Measurements from ENCODE around the gene PTX3. TPM values are rescaled to one million over a fixed set of nuclear protein-coding genes. Genes with fewer than 3 reads are reported as not detected.

PTX3 gene
- total and polyA plus RNA-seq, 2 experiments from 2014 or later, result 251 to 267 TPM

DNA sequence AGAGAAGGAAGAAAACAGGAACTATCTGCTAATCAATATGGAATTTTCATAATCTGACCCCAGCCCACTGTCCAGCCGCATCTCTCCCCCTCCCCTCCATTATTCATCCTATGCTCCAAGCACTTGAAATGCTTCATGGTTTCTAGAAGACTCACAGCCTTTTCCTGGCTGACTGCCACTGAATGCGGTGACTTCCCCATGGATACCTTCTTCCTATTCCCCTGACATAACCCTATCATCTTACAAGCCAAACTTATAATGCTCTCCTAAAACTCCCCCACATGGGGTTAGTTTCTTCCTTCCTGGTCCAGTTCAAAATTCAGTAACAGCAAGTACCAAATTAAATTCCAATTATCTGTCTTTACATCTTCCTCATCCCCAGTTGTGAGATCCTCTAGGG is 31.2 kb upstream of the PTX3 start:
- no peak overlapping the region for H3K4me3 ChIP-seq
- no peak overlapping the region for H3K4me2 ChIP-seq (ENCODE audit: unreplicated experiment)
- H3K27me3 ChIP-seq (replicated peaks; ENCODE audit: insufficient read depth), result no peaks in the 10 kb centered on the region
- H3K27ac ChIP-seq, result no peak overlapping the region
- peaks cover 6% of the 10 kb centered on the region; the same call in 1 of the 2 replicates for H3K4me1 ChIP-seq (ENCODE audit: insufficient read depth)
- H4K20me1 ChIP-seq (ENCODE audit: insufficient read depth), result no peaks in the 10 kb centered on the region
- no peak overlapping the region for H2AFZ ChIP-seq
- DNase-seq, result peak; percentile 40
- H3K9me3 ChIP-seq (ENCODE audit: low read depth), result no peaks in the 10 kb centered on the region
- no peaks in the 10 kb centered on the region for H3K79me2 ChIP-seq (ENCODE audit: insufficient read depth)
- H3F3A ChIP-seq (ENCODE audit: insufficient read depth), result no peaks in the 10 kb centered on the region
- H3K9ac ChIP-seq, result no peak overlapping the region
- in situ Hi-C loops (cut with MboI), result no loop called here
- no peaks in the 10 kb centered on the region for H3K9me2 ChIP-seq (ENCODE audit: insufficient read depth)
- WGBS, 2 experiments (ENCODE audit: low coverage in 1 of 2, low lambda C conversion rate in 2 of 2, missing lambda C conversion rate in 2 of 2), result 67 to 75% methylated on average over 2 of the region's 2 CpGs
- H3K36me3 ChIP-seq (ENCODE audit: low read depth), result no peaks in the 10 kb centered on the region
- TF ChIP-seq EZH2 (IDR thresholded peaks at IDR 0.05; ENCODE audit: insufficient read depth, poor library complexity, severe bottlenecking) (no peak), EZH2phosphoT487 (IDR thresholded peaks at IDR 0.05; ENCODE audit: insufficient read depth, low read depth) (no peak)

- H3K9me2 ChIP-seq (ENCODE audit: insufficient read depth), result no peaks in the 10 kb centered on the region
- H3K79me2 ChIP-seq (ENCODE audit: insufficient read depth), result no peaks in the 10 kb centered on the region
- no peaks in the 10 kb centered on the region for H4K20me1 ChIP-seq (ENCODE audit: insufficient read depth)
- TF ChIP-seq EZH2 (IDR thresholded peaks at IDR 0.05; ENCODE audit: insufficient read depth, poor library complexity, severe bottlenecking) (no peak), EZH2phosphoT487 (IDR thresholded peaks at IDR 0.05; ENCODE audit: insufficient read depth, low read depth) (no peak)
- in situ Hi-C loops (cut with MboI), result no loop called here
- 45 to 50% methylated on average over 5 of the region's 5 CpGs for WGBS, 2 experiments (ENCODE audit: low coverage in 1 of 2, low lambda C conversion rate in 2 of 2, missing lambda C conversion rate in 2 of 2)
- no peak overlapping the region for H3K4me2 ChIP-seq (ENCODE audit: unreplicated experiment)
- H2AFZ ChIP-seq, result no peak overlapping the region
- no peaks in the 10 kb centered on the region for H3K9me3 ChIP-seq (ENCODE audit: low read depth)
- no peaks in the 10 kb centered on the region for H3K27me3 ChIP-seq (replicated peaks; ENCODE audit: insufficient read depth)
- H3F3A ChIP-seq (ENCODE audit: insufficient read depth), result no peaks in the 10 kb centered on the region
- H3K4me3 ChIP-seq, result no peak overlapping the region
- DNase-seq, result no peak
- H3K27ac ChIP-seq, result no peak overlapping the region
- no peak overlapping the region for H3K9ac ChIP-seq
- peaks cover 6% of the 10 kb centered on the region; the same call in 1 of the 2 replicates for H3K4me1 ChIP-seq (ENCODE audit: insufficient read depth)
- H3K36me3 ChIP-seq (ENCODE audit: low read depth), result no peaks in the 10 kb centered on the region
These were observed 30.3 kb upstream of the PTX3 start for GRCh38 chr3:157406394-157406793.

- WGBS, 2 experiments (ENCODE audit: low coverage in 1 of 2, low lambda C conversion rate in 2 of 2, missing lambda C conversion rate in 2 of 2), result 77 to 78% methylated on average over 3 of the region's 3 CpGs
- no peaks in the 10 kb centered on the region for H3K79me2 ChIP-seq (ENCODE audit: insufficient read depth)
- H3K9ac ChIP-seq, result no peak overlapping the region
- DNase-seq, result no peak
- H3K4me2 ChIP-seq (ENCODE audit: unreplicated experiment), result no peak overlapping the region
- H4K20me1 ChIP-seq (ENCODE audit: insufficient read depth), result no peaks in the 10 kb centered on the region
- in situ Hi-C loops (cut with MboI), result no loop called here
- TF ChIP-seq EZH2 (IDR thresholded peaks at IDR 0.05; ENCODE audit: insufficient read depth, poor library complexity, severe bottlenecking) (no peak), EZH2phosphoT487 (IDR thresholded peaks at IDR 0.05; ENCODE audit: insufficient read depth, low read depth) (no peak)
- no peak overlapping the region for H2AFZ ChIP-seq
- H3F3A ChIP-seq (ENCODE audit: insufficient read depth), result no peaks in the 10 kb centered on the region
- H3K27ac ChIP-seq, result no peak overlapping the region
- no peak overlapping the region for H3K4me3 ChIP-seq
- no peaks in the 10 kb centered on the region for H3K9me2 ChIP-seq (ENCODE audit: insufficient read depth)
- peaks cover 6% of the 10 kb centered on the region; the same call in 1 of the 2 replicates for H3K4me1 ChIP-seq (ENCODE audit: insufficient read depth)
- H3K27me3 ChIP-seq (replicated peaks; ENCODE audit: insufficient read depth), result no peaks in the 10 kb centered on the region
- H3K9me3 ChIP-seq (ENCODE audit: low read depth), result no peaks in the 10 kb centered on the region
- H3K36me3 ChIP-seq (ENCODE audit: low read depth), result no peaks in the 10 kb centered on the region
These were observed 28.9 kb upstream of the PTX3 start for GRCh38 chr3:157407769-157408168.

- no peak overlapping the region for H3K27ac ChIP-seq
These were observed 28.0 kb upstream of the PTX3 start for GRCh38 chr3:157408499-157409149.

More at GRCh38 chr3:157408499-157409149, 28.0 kb upstream of the PTX3 start:
- no peak overlapping the region for H3K4me2 ChIP-seq (ENCODE audit: unreplicated experiment)
- DNase-seq, result no peak
- no peaks in the 10 kb centered on the region for H3F3A ChIP-seq (ENCODE audit: insufficient read depth)
- H3K4me3 ChIP-seq, result no peak overlapping the region
- H2AFZ ChIP-seq, result no peak overlapping the region
- H3K9me3 ChIP-seq (ENCODE audit: low read depth), result no peaks in the 10 kb centered on the region
- WGBS, 2 experiments (ENCODE audit: low coverage in 1 of 2, low lambda C conversion rate in 2 of 2, missing lambda C conversion rate in 2 of 2), result 81 to 88% methylated on average over 4 of the region's 4 CpGs
- TF ChIP-seq EZH2phosphoT487 (IDR thresholded peaks at IDR 0.05; ENCODE audit: insufficient read depth, low read depth) (no peak), EZH2 (IDR thresholded peaks at IDR 0.05; ENCODE audit: insufficient read depth, poor library complexity, severe bottlenecking) (no peak)
- H3K79me2 ChIP-seq (ENCODE audit: insufficient read depth), result no peaks in the 10 kb centered on the region
- H4K20me1 ChIP-seq (ENCODE audit: insufficient read depth), result no peaks in the 10 kb centered on the region
- no peaks in the 10 kb centered on the region for H3K9me2 ChIP-seq (ENCODE audit: insufficient read depth)
- no peaks in the 10 kb centered on the region for H3K27me3 ChIP-seq (replicated peaks; ENCODE audit: insufficient read depth)
- no peak overlapping the region for H3K9ac ChIP-seq
- peaks cover 3% of the 10 kb centered on the region; the same call in 1 of the 2 replicates for H3K36me3 ChIP-seq (ENCODE audit: low read depth)
- in situ Hi-C loops (cut with MboI), result no loop called here
- H3K4me1 ChIP-seq (ENCODE audit: insufficient read depth), result peaks cover 6% of the 10 kb centered on the region; the same call in 1 of the 2 replicates
